PC-3 (cell line): ENCODE measurements around the gene GHITM. TPM values are rescaled to one million over a fixed set of nuclear protein-coding genes. Genes with fewer than 3 reads are reported as not detected.
"Not testable (repeated sequence)": the region's sequence is repeated elsewhere in the genome, so short reads cannot be mapped to it uniquely, and the experiment has no call there.

Source experiments
- ATAC-seq: fragments of 200-7000 bp; cut with Tn5 transposase; 2 replicates; pipeline ENCODE4 v1.9.1; 2020; ENCODE audit warnings: mild to moderate bottlenecking, moderate library complexity
- BruUV-seq: library from RNA; stranded (reverse); fragments of 400-500 nt; replicated peaks from 2 replicates; lab custom pipeline; 2021; lab: Mats Ljungman, UMichigan
- CTCF ChIA-PET: fragments of 300-600 bp; sonication (Branson Sonifier 250); formaldehyde crosslinking; loops from one replicate; lab custom pipeline; 2022; ENCODE audit warnings: antibody characterized with exemption; lab: Charles Lee
- POLR2A ChIA-PET: fragments of 300-600 bp; sonication (Branson Sonifier 250); formaldehyde crosslinking; loops from one replicate; lab custom pipeline; 2022; ENCODE audit warnings: antibody characterized with exemption; ENCODE audit not compliant: unreplicated experiment; lab: Charles Lee
- DNase-seq: peaks from one replicate; pipeline ENCODE4 v3.0.0-alpha.2; 2015
- H2AFZ ChIP-seq: fragments of 300-600 bp; sonication (generic); 2 replicates; pipeline ENCODE4 v1.6.0; 2016; ENCODE audit warnings: antibody characterized with exemption, low read length
- H3F3A ChIP-seq: fragments of 300-600 bp; sonication (generic); one replicate; pipeline ENCODE4 v1.6.0; 2017; ENCODE audit warnings: antibody characterized with exemption, low read length, control low read depth, mild to moderate bottlenecking; ENCODE audit not compliant: unreplicated experiment
- H3K27ac ChIP-seq: fragments of 300-600 bp; sonication (generic); 2 replicates; pipeline ENCODE4 v1.5.1; 2016; ENCODE audit warnings: mild to moderate bottlenecking, low read length
- H3K27me3 ChIP-seq: fragments of 300-600 bp; sonication (generic); 2 replicates; pipeline ENCODE4 v1.6.1; 2016; ENCODE audit warnings: low read length, mixed read lengths
- H3K36me3 ChIP-seq: fragments of 300-600 bp; sonication (generic); 2 replicates; pipeline ENCODE4 v1.6.1; 2016; ENCODE audit warnings: low read depth, mixed run types, low read length, mixed read lengths
- H3K4me1 ChIP-seq: fragments of 300-600 bp; sonication (generic); 2 replicates; pipeline ENCODE4 v1.5.1; 2016; ENCODE audit warnings: low read length; ENCODE audit not compliant: insufficient read depth
- H3K4me2 ChIP-seq: fragments of 300-600 bp; sonication (generic); 2 replicates; pipeline ENCODE4 v1.6.0; 2016; ENCODE audit warnings: low read length
- H3K4me3 ChIP-seq: fragments of 300-600 bp; sonication (generic); 2 replicates; pipeline ENCODE4 v1.5.1; 2016; ENCODE audit warnings: mild to moderate bottlenecking, low read length, mixed read lengths
- H3K79me2 ChIP-seq: fragments of 300-600 bp; sonication (generic); 2 replicates; pipeline ENCODE4 v1.6.1; 2017; ENCODE audit warnings: low read length, mixed read lengths
- H3K9ac ChIP-seq: fragments of 300-600 bp; sonication (generic); 2 replicates; pipeline ENCODE4 v1.6.0; 2016; ENCODE audit warnings: mild to moderate bottlenecking, low read length
- H3K9me2 ChIP-seq: fragments of 300-600 bp; sonication (generic); replicated peaks from 2 replicates; pipeline ENCODE4 v1.6.1; 2016; ENCODE audit warnings: mixed run types, low read length, mixed read lengths
- H3K9me3 ChIP-seq: fragments of 300-600 bp; sonication (generic); 2 replicates; pipeline ENCODE4 v1.6.1; 2016; ENCODE audit warnings: low read length, mixed read lengths
- H4K20me1 ChIP-seq: fragments of 300-600 bp; sonication (generic); 2 replicates; pipeline ENCODE4 v1.6.1; 2016; ENCODE audit warnings: low read length, mixed read lengths
- CTCF ChIP-seq: fragments of 300-600 bp; sonication (generic); conservative IDR thresholded peaks from 2 replicates; pipeline ENCODE4 v1.5.1; 2017; ENCODE audit warnings: antibody characterized with exemption, low read depth, mild to moderate bottlenecking, low read length
- EZH2 ChIP-seq: fragments of 300-600 bp; sonication (generic); IDR thresholded peaks from one replicate; pipeline ENCODE4 v1.6.1; 2017; ENCODE audit warnings: antibody characterized with exemption, mild to moderate bottlenecking, low read length; ENCODE audit not compliant: unreplicated experiment
- EZH2phosphoT487 ChIP-seq: fragments of 300-600 bp; sonication (generic); IDR thresholded peaks from 2 replicates; pipeline ENCODE4 v1.6.1; 2018; ENCODE audit warnings: mild to moderate bottlenecking, antibody characterized with exemption, low read length, borderline replicate concordance
- intact Hi-C: fragments of 100-400 bp; cut with micrococcal nuclease; formaldehyde crosslinking; loops from 2 replicates; pipeline ENCODE4 v1.9.0; 2023
- total RNA-seq: library from RNA; depleted of rRNA; stranded (reverse); fragments of >200 nt; gene quantifications from 2 replicates; pipeline ENCODE4 v1.2.3, GENCODE V29; 2014

Gene GHITM
- total RNA-seq, 1 experiment from 2014 or later: 211 TPM

- BruUV-seq, H3K79me2 ChIP-seq, H3K36me3 ChIP-seq, H3K9me2 ChIP-seq, DNase-seq, intact Hi-C loops, H3K9me3 ChIP-seq, H3K27ac ChIP-seq, H3K4me2 ChIP-seq, H3K4me1 ChIP-seq, POLR2A ChIA-PET, H3K27me3 ChIP-seq, H3F3A ChIP-seq, CTCF ChIA-PET, H2AFZ ChIP-seq, ATAC-seq, H3K9ac ChIP-seq, H3K4me3 ChIP-seq, H4K20me1 ChIP-seq: not testable (repeated sequence)
Measured at GRCh38 chr10:84171700-84172466, 32.6 kb downstream of the GHITM start.

GRCh38 chr10:84172467-84173356 lies 33.4 kb downstream of the GHITM start:
- Histone ChIP-seq H3K9me3 (no peaks in the 10 kb centered on the region), H3K27ac (no peak overlapping the region), H3F3A (no peaks in the 10 kb centered on the region), H3K9me2 (no peaks in the 10 kb centered on the region), H3K4me1 (no peaks in the 10 kb centered on the region), H3K36me3 (no peaks in the 10 kb centered on the region), H3K4me3 (no peak overlapping the region), H4K20me1 (no peaks in the 10 kb centered on the region), H3K27me3 (0 out of 2 replicates have a peak, but pooled peaks cover 8% of the 10 kb centered on the region), H2AFZ (no peak overlapping the region), H3K9ac (no peak overlapping the region), H3K79me2 (no peaks in the 10 kb centered on the region), H3K4me2 (no peak overlapping the region)
- ChIA-PET POLR2A (no interaction called here), CTCF (no interaction called here)
- ATAC-seq (no peak), DNase-seq (no peak)
- no TSS peak for BruUV-seq
- intact Hi-C loops: no loop called here
- TF ChIP-seq EZH2phosphoT487: no peak
- TF ChIP-seq EZH2: no peak
- no peak for TF ChIP-seq CTCF

GRCh38 chr10:84173501-84173929 lies 34.2 kb downstream of the GHITM start, which contains the start of gene GPR15LG:
GPR15LG (plus strand) TSS chr10:84173801; CDS start chr10:84173852, 51 bp downstream.
- Histone ChIP-seq H3K27me3 (0 out of 2 replicates have a peak, but pooled peaks cover 8% of the 10 kb centered on the region), H3K4me2 (no peak within 1 kb of the TSS), H3K9ac (no peak within 1 kb of the TSS), H2AFZ (no peak within 1 kb of the TSS), H3K9me2 (no peaks in the 10 kb centered on the region), H3K4me1 (no peaks in the 10 kb centered on the region), H4K20me1 (no peaks in the 10 kb centered on the region), H3F3A (no peaks in the 10 kb centered on the region), H3K9me3 (no peaks in the 10 kb centered on the region), H3K4me3 (no peak within 1 kb of the TSS), H3K27ac (no peak within 1 kb of the TSS), H3K36me3 (no peaks in the 10 kb centered on the region), H3K79me2 (no peaks in the 10 kb centered on the region)
- ATAC-seq: no peak
- BruUV-seq: no TSS peak
- POLR2A ChIA-PET: no interaction called here
- intact Hi-C loops: no loop called here
- TF ChIP-seq EZH2phosphoT487: no peak
- no peak for TF ChIP-seq EZH2
- TF ChIP-seq CTCF: no peak
- DNase-seq: no peak
- CTCF ChIA-PET: no interaction called here
